AG04449 (cell line): ENCODE measurements around the gene STRAP.

Experiments
- CTCF ChIA-PET: fragments of 350-600 bp; formaldehyde crosslinking; extraction: SDS; loops from one replicate; lab custom pipeline; 2021; ENCODE audit warnings: antibody characterized with exemption; lab: Yijun Ruan, JAX
- POLR2A ChIA-PET: fragments of 400-600, 350-600 bp; formaldehyde crosslinking; extraction: SDS; loops from one replicate; lab custom pipeline; 2020; ENCODE audit warnings: antibody characterized with exemption, inconsistent platforms; lab: Yijun Ruan, JAX
- DNase-seq: peaks from one replicate; pipeline ENCODE4 v3.0.0-alpha.2; 2010; ENCODE audit warnings: low read depth, low spot score
- H3K4me3 ChIP-seq: 2 replicates; pipeline ENCODE4 v1.5.1; 2011; ENCODE audit warnings: low read depth, mild to moderate bottlenecking, control low read depth, low read length
- TF ChIP-seq, protein P1 (sequence below): IDR thresholded peaks from one replicate; pipeline ENCODE4 v1.5.1; 2011; ENCODE audit warnings: mild to moderate bottlenecking, moderate library complexity, low read length, control low read depth, inconsistent platforms; ENCODE audit not compliant: insufficient read depth; ENCODE audit errors: missing control alignments

STRAP gene, protein sequence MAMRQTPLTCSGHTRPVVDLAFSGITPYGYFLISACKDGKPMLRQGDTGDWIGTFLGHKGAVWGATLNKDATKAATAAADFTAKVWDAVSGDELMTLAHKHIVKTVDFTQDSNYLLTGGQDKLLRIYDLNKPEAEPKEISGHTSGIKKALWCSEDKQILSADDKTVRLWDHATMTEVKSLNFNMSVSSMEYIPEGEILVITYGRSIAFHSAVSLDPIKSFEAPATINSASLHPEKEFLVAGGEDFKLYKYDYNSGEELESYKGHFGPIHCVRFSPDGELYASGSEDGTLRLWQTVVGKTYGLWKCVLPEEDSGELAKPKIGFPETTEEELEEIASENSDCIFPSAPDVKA

DNA sequence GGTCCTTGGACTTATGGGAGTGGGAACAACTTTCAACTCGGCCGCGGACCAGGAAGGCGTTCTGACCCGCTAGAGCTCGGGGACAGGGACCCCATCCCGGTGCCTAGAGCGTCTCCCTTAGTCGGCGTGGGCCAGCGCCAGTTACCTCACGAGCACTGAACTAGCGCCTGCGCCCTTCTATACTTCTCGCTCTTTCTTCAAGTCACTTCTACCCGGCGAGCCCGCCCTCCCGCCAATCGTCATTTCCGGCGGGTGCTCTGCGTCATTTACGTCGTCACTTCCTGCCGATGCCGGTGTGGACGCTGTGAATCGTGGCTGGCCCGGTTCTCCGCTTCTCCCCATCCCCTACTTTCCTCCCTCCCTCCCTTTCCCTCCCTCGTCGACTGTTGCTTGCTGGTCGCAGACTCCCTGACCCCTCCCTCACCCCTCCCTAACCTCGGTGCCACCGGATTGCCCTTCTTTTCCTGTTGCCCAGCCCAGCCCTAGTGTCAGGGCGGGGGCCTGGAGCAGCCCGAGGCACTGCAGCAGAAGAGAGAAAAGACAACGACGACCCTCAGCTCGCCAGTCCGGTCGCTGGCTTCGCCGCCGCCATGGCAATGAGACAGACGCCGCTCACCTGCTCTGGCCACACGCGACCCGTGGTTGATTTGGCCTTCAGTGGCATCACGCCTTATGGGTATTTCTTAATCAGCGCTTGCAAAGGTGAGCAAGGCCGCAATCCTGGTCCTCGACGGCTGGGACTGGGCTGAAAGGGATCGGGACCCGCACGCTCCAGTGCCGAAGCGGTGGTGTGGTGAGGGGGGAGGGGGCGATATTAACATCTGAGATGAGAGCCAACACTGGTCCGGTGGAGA is at the start of gene STRAP:
STRAP (plus strand) TSS at position 270 of the 854 bp plus-strand sequence; CDS start at position 591, 321 bp downstream.
- POLR2A ChIA-PET, result interaction anchor here (0.5 kb wide), 1 partner anchor 323 kb away, joined by 3 read pairs; no protein-coding TSS in a partner anchor
- H3K4me3 ChIP-seq, result peak within 1 kb of the TSS; percentile 91
- CTCF ChIA-PET, result interaction anchor here (0.8 to 1.9 kb wide), 4 partner anchors 16 to 348 kb away, joined by 3 to 7 read pairs (median 3); no protein-coding TSS in a partner anchor
- peak; percentile 88 for DNase-seq
- TF ChIP-seq, protein P1, sequence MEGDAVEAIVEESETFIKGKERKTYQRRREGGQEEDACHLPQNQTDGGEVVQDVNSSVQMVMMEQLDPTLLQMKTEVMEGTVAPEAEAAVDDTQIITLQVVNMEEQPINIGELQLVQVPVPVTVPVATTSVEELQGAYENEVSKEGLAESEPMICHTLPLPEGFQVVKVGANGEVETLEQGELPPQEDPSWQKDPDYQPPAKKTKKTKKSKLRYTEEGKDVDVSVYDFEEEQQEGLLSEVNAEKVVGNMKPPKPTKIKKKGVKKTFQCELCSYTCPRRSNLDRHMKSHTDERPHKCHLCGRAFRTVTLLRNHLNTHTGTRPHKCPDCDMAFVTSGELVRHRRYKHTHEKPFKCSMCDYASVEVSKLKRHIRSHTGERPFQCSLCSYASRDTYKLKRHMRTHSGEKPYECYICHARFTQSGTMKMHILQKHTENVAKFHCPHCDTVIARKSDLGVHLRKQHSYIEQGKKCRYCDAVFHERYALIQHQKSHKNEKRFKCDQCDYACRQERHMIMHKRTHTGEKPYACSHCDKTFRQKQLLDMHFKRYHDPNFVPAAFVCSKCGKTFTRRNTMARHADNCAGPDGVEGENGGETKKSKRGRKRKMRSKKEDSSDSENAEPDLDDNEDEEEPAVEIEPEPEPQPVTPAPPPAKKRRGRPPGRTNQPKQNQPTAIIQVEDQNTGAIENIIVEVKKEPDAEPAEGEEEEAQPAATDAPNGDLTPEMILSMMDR, result no peak

DNA sequence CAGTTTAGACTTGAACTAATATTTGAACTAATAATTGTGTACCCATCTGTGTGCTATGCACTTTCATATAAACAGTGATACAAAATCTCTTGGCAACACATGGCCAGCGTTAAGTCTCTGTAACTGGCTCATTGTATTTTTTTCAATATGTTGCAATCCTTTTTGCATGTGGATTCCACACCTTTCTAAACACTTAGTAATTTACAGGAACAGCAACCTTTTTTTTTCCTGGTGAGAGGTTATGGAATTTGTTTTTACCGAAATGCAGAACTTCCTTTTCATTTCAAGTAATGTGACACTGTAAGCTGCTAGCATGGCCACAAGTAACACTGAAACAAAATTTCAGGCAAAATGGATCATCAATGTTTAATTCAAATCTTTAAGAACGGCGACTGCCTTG is 47.6 kb upstream of the STRAP start:
- ChIA-PET POLR2A (no interaction called here), CTCF (no interaction called here)
- TF ChIP-seq, protein P1, result no peak

DNA sequence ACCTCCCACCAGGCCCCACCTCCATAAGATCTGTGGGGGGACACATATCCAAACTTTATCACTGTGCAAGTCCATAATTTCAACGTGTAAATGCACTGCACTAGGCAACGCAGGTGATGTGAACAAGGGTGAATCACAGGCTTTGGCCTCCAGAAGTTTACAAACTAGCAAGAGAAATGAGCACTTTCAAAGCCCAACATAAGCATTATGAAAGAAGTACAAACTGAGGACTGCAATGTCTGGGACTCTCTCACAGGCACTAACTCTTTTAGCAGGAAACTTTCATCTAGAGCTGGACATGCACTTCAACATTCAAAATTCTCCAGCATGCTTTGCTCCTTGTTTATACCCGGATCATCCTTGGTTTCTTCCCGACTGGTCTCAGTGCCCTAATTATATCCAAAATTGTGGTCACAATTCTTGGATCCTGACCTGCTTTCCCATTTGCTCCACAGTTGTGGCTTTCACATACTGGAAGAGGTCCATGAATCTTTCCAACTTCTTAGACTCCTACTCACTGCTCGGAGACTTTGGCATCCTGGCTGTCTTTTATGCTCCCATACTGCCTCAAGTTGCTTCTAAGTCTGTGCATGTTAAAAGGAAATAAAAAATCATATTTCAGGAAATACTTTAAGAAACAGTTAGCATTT is 44.9 kb upstream of the STRAP start:
- H3K4me3 ChIP-seq, result no peak overlapping the region
- DNase-seq, result peak; percentile 51
- TF ChIP-seq, protein P1, result no peak
- CTCF ChIA-PET, result interaction anchor here (1.2 to 2.1 kb wide), 2 partner anchors 11 to 41 kb away, joined by 3 to 4 read pairs; no protein-coding TSS in a partner anchor
- POLR2A ChIA-PET, result interaction anchor here (0.6 kb wide), 1 partner anchor 26 kb away, joined by 3 read pairs; no protein-coding TSS in a partner anchor

More for the DNA sequence above, 47.6 kb upstream of the STRAP start:
- no peak for DNase-seq
- H3K4me3 ChIP-seq, result no peak overlapping the region

DNA sequence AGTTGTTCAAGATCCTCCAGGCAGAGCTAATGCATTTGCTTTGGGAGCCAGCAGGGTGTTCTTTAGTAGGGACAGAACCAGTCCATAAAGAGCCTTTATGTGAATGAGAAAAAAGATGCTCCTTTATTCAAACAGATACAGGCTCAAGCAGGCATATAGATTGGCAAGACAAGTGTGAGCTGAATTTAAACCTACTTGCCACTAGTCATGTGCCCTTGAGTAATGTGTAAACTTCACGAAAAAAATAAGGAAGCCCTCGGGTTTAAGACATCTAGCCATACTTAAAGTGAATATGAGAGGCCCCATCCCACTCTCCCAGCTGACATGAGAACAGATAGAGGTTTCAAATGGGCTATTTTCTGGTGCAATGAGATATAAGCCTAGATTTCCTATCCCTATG is 43.1 kb upstream of the STRAP start:
- TF ChIP-seq, protein P1, result no peak
- no peak overlapping the region for H3K4me3 ChIP-seq
- ChIA-PET POLR2A (no interaction called here), CTCF (interaction anchor here (1.3 to 2.2 kb wide), 2 partner anchors 306 to 562 kb away, joined by 4 to 6 read pairs; no protein-coding TSS in a partner anchor)
- no peak for DNase-seq

DNA sequence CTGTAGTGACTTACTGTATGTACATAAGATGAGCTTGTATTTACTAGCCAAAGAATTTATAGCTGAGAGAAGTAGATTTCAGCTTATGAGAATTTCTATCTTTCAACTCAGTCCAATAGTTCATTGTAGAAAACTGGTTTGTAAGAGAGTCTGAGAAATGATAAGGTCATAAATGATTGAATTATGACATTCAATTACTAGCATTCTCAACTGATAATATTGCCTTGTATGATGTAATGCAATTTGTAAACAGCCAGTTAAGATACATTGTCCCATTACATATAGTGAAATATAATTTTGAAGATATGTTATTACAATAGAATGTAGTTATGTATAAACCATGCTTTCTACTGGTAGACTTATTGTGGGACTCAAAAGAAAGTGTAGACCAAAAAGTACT is 42.5 kb upstream of the STRAP start:
- DNase-seq, result no peak
- ChIA-PET CTCF (interaction anchor here (1.3 to 2.2 kb wide), 2 partner anchors 307 to 563 kb away, joined by 4 to 6 read pairs; no protein-coding TSS in a partner anchor), POLR2A (no interaction called here)
- H3K4me3 ChIP-seq, result no peak overlapping the region
- TF ChIP-seq, protein P1, result no peak
